Mucosa of descending colon (tissue), 3 donors: ENCODE data around the gene DPCD. TPM values are rescaled to one million over a fixed set of nuclear protein-coding genes. Genes with fewer than 3 reads are reported as not detected.

Experiments used
- ATAC-seq: fragments of 200-7000 bp; cut with Tn5 transposase; one replicate; pipeline ENCODE4 v1.9.1; 2020; ENCODE audit warnings: mild to moderate bottlenecking, moderate library complexity
- DNase-seq, 3 donors: peaks; one replicate each; pipeline ENCODE4 v3.0.0-alpha.2; 2020
- H3K36me3 ChIP-seq: fragments of 200-600 bp; one replicate; pipeline ENCODE4 v1.8.0; 2021; ENCODE audit warnings: low read depth, mild to moderate bottlenecking
- H3K4me1 ChIP-seq: fragments of 200-600 bp; one replicate; pipeline ENCODE4 v1.8.0; 2021; ENCODE audit warnings: low read depth, mild to moderate bottlenecking
- H3K4me3 ChIP-seq: fragments of 200-600 bp; one replicate; pipeline ENCODE4 v1.8.0; 2021; ENCODE audit warnings: mild to moderate bottlenecking
- H3K9me3 ChIP-seq: fragments of 200-600 bp; one replicate; pipeline ENCODE4 v1.8.0; 2021; ENCODE audit warnings: mild to moderate bottlenecking
- CTCF ChIP-seq: fragments of 200-600 bp; IDR thresholded peaks from one replicate; pipeline ENCODE4 v1.8.0; 2022; ENCODE audit warnings: antibody characterized with exemption, mild to moderate bottlenecking
- intact Hi-C, 2 donors: fragments of 100-400 bp; cut with DNase I in 1 of 2; cut with micrococcal nuclease in 1 of 2; formaldehyde crosslinking; loops; one replicate each; pipeline versions ENCODE4 v1.11.0 to v1.11.1; 2022; cut with DNase I, micrococcal nuclease
- total RNA-seq, 3 donors: library from RNA; stranded (reverse); fragmentation: NEBNext Ultra II Directional in 2 of 3; extraction: Animal tissue kit (Norgen Biotek cat#: 25700) in 2 of 3; gene quantifications; one replicate each; pipeline versions ENCODE4 v1.2.1 to v1.2.4, GENCODE V29; 2021 to 2023
- donor health status: DM: no; HTN: no; CAD: no; lungs with moderate emphysema.
- donor health status: DM: no; HTN: no; CAD: no.
- donor health status: DM: no; HTN: yes; CAD: no.

Gene DPCD
- total RNA-seq, 3 donors from 2014 or later: 6.8 to 12.3 (median 9.9) TPM

- no peaks in the 10 kb centered on the region for H3K4me1 ChIP-seq
- ATAC-seq (no peak), DNase-seq (no peak)
- no peak overlapping the region for H3K4me3 ChIP-seq
- TF ChIP-seq CTCF: no peak
- intact Hi-C loops: loop anchor here in 1 of 2 donors (10.0 kb wide), 1 partner anchor 286 kb away; no protein-coding TSS in a partner anchor
- no peaks in the 10 kb centered on the region for H3K36me3 ChIP-seq
- no peaks in the 10 kb centered on the region for H3K9me3 ChIP-seq
These were observed 26.8 kb upstream of the DPCD start for GRCh38 chr10:101561068-101561915.

- Histone ChIP-seq H3K9me3 (no peaks in the 10 kb centered on the region), H3K36me3 (no peaks in the 10 kb centered on the region), H3K4me1 (no peaks in the 10 kb centered on the region), H3K4me3 (no peak overlapping the region)
- DNase-seq (no peak), ATAC-seq (no peak)
- TF ChIP-seq CTCF: no peak
- intact Hi-C loops: loop anchor here in 1 of 2 donors (10.0 kb wide), 1 partner anchor 287 kb away; no protein-coding TSS in a partner anchor
These were observed 25.9 kb upstream of the DPCD start for GRCh38 chr10:101562231-101562630.

GRCh38 chr10:101563007-101563406 lies 25.1 kb upstream of the DPCD start:
- H3K36me3 ChIP-seq: no peaks in the 10 kb centered on the region
- no peak for DNase-seq

GRCh38 chr10:101563497-101564040 lies 24.6 kb upstream of the DPCD start:
- H3K4me3 ChIP-seq: no peak overlapping the region
- no peak for TF ChIP-seq CTCF
- no peak for ATAC-seq
- H3K36me3 ChIP-seq: no peaks in the 10 kb centered on the region
- no peaks in the 10 kb centered on the region for H3K4me1 ChIP-seq
- no peaks in the 10 kb centered on the region for H3K9me3 ChIP-seq
- intact Hi-C loops: loop anchor here in 1 of 2 donors (10.0 kb wide), 1 partner anchor 289 kb away; no protein-coding TSS in a partner anchor
- no peak for DNase-seq

More at GRCh38 chr10:101563007-101563406, 25.1 kb upstream of the DPCD start:
- no peak for ATAC-seq
- H3K4me1 ChIP-seq: no peaks in the 10 kb centered on the region
- no peak overlapping the region for H3K4me3 ChIP-seq
- H3K9me3 ChIP-seq: no peaks in the 10 kb centered on the region
- TF ChIP-seq CTCF: no peak
- intact Hi-C loops: loop anchor here in 1 of 2 donors (10.0 kb wide), 1 partner anchor 288 kb away; no protein-coding TSS in a partner anchor

- Histone ChIP-seq H3K36me3 (no peaks in the 10 kb centered on the region), H3K4me1 (no peaks in the 10 kb centered on the region), H3K9me3 (no peaks in the 10 kb centered on the region), H3K4me3 (no peak overlapping the region)
- ATAC-seq: no peak
- DNase-seq: no peak
- TF ChIP-seq CTCF: no peak
- intact Hi-C loops: loop anchor here in 1 of 2 donors (10.0 kb wide), 1 partner anchor 290 kb away; no protein-coding TSS in a partner anchor
These were observed 23.6 kb upstream of the DPCD start for GRCh38 chr10:101564490-101564991.
